PFSK-1 (cell line): ENCODE measurements around the gene HEBP2.

Source experiments
- FOXP2 ChIP-seq: optimal IDR thresholded peaks from 2 replicates; pipeline ENCODE3; 2011; ENCODE audit warnings: borderline replicate concordance, control low read depth, inconsistent platforms; ENCODE audit not compliant: insufficient read depth; ENCODE audit errors: extremely low read length, extremely low read depth
- POLR2AphosphoS5 ChIP-seq: IDR thresholded peaks from 2 replicates; pipeline ENCODE4 v1.6.1; 2012; ENCODE audit warnings: low read depth, mild to moderate bottlenecking, control low read depth, low read length, moderate library complexity
- SIN3A ChIP-seq: IDR thresholded peaks from 2 replicates; pipeline ENCODE4 v1.6.1; 2012; ENCODE audit warnings: mild to moderate bottlenecking, low read length, moderate library complexity, borderline replicate concordance; ENCODE audit not compliant: insufficient read depth
- TAF1 ChIP-seq: IDR thresholded peaks from 2 replicates; pipeline ENCODE4 v1.6.1; 2012; ENCODE audit warnings: low read length, control low read depth, borderline replicate concordance; ENCODE audit not compliant: insufficient read depth
- TF ChIP-seq, protein P1 (sequence below), 2 experiments: IDR thresholded peaks; 2 replicates each; pipeline versions ENCODE4 v1.6.1 to v1.8.0; 2011 to 2012; ENCODE audit warnings: low read depth in 2 of 2, low read length in 2 of 2, control low read depth in 1 of 2, inconsistent platforms in 1 of 2, mild to moderate bottlenecking in 1 of 2, moderate library complexity in 1 of 2; ENCODE audit not compliant: insufficient read depth in 1 of 2

DNA sequence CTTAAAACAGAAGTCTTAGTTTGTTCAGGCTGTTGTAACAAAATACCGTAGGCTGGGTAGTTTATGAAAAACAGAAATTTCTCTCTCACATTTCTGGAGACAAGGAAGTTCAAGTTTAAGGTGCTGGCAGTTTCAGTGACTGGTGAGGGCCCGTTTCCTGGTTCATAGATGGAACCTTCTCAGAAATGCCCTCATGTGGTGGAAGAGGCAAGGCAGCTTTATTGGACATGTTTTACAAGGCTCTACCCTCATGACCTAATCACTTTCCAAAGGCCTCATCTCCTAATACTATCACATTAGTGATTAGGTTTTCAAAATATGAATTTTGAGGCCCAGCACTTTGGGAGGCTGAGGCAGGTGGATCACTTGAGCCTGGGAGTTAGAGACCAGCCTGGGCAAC is 2.4 kb downstream of the HEBP2 start:
- TF ChIP-seq, protein P1, sequence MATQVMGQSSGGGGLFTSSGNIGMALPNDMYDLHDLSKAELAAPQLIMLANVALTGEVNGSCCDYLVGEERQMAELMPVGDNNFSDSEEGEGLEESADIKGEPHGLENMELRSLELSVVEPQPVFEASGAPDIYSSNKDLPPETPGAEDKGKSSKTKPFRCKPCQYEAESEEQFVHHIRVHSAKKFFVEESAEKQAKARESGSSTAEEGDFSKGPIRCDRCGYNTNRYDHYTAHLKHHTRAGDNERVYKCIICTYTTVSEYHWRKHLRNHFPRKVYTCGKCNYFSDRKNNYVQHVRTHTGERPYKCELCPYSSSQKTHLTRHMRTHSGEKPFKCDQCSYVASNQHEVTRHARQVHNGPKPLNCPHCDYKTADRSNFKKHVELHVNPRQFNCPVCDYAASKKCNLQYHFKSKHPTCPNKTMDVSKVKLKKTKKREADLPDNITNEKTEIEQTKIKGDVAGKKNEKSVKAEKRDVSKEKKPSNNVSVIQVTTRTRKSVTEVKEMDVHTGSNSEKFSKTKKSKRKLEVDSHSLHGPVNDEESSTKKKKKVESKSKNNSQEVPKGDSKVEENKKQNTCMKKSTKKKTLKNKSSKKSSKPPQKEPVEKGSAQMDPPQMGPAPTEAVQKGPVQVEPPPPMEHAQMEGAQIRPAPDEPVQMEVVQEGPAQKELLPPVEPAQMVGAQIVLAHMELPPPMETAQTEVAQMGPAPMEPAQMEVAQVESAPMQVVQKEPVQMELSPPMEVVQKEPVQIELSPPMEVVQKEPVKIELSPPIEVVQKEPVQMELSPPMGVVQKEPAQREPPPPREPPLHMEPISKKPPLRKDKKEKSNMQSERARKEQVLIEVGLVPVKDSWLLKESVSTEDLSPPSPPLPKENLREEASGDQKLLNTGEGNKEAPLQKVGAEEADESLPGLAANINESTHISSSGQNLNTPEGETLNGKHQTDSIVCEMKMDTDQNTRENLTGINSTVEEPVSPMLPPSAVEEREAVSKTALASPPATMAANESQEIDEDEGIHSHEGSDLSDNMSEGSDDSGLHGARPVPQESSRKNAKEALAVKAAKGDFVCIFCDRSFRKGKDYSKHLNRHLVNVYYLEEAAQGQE (IDR thresholded peaks at IDR 0.05; ENCODE audit: insufficient read depth in 1 of 2, low read depth in 2 of 2, low read length in 2 of 2) = no peak
- TF ChIP-seq POLR2AphosphoS5 = no peak
- no peak for TF ChIP-seq TAF1
- no peak for TF ChIP-seq SIN3A
- no peak for TF ChIP-seq FOXP2
